Activated CD8-positive, alpha-beta T cell treated with anti-CD3 and anti-CD28 coated beads for 36 hours (primary cell): Measurements from ENCODE around the gene PARD6B. TPM values are rescaled to one million over a fixed set of nuclear protein-coding genes. Genes with fewer than 3 reads are reported as not detected.
"Not testable (repeated sequence)": the region's sequence is repeated elsewhere in the genome, so short reads cannot be mapped to it uniquely, and the experiment has no call there.

Source experiments
- ATAC-seq: fragments of 200-7000 bp; cut with Tn5 transposase; one replicate; pipeline ENCODE4 v1.10.0; 2021; ENCODE audit warnings: mild to moderate bottlenecking, moderate library complexity
- CTCF ChIA-PET: fragments of 350-600 bp; sonication (Branson Sonifier 250); formaldehyde crosslinking; loops from one replicate; lab custom pipeline; 2021; ENCODE audit warnings: antibody characterized with exemption; lab: Charles Lee
- POLR2A ChIA-PET: fragments of 350-600 bp; sonication (Branson Sonifier 250); formaldehyde crosslinking; loops from one replicate; lab custom pipeline; 2021; ENCODE audit warnings: antibody characterized with exemption; lab: Charles Lee
- DNase-seq: peaks from one replicate; pipeline ENCODE4 v3.0.0-alpha.2; 2020
- H3K27ac Mint-ChIP-seq: one replicate; pipeline ENCODE4 v1.8.0; 2021; ENCODE audit warnings: mild to moderate bottlenecking, mixed read lengths
- H3K27me3 Mint-ChIP-seq: one replicate; pipeline ENCODE4 v1.8.0; 2021; ENCODE audit warnings: mixed read lengths
- H3K36me3 Mint-ChIP-seq: one replicate; pipeline ENCODE4 v1.8.0; 2021; ENCODE audit warnings: low read depth, mixed read lengths
- H3K4me1 Mint-ChIP-seq: one replicate; pipeline ENCODE4 v1.8.0; 2021; ENCODE audit warnings: low read depth, mixed read lengths
- H3K4me3 Mint-ChIP-seq: one replicate; pipeline ENCODE4 v1.8.0; 2021; ENCODE audit warnings: mild to moderate bottlenecking, moderate library complexity, mixed read lengths
- H3K9me3 Mint-ChIP-seq: one replicate; pipeline ENCODE4 v1.8.0; 2021; ENCODE audit warnings: mixed read lengths
- intact Hi-C: fragments of 100-400 bp; cut with micrococcal nuclease; formaldehyde crosslinking; loops from one replicate; pipeline ENCODE4 v1.10.0; 2022
- total RNA-seq, 2 experiments: library from RNA; stranded (reverse); gene quantifications; one replicate each; pipeline ENCODE4 v1.2.3, GENCODE V29; 2021
- TF ChIP-seq, protein P1 (sequence below): fragments of 200-600 bp; IDR thresholded peaks from one replicate; pipeline ENCODE4 v1.8.0; 2022; ENCODE audit warnings: antibody characterized with exemption, mild to moderate bottlenecking

Gene PARD6B
- total RNA-seq, 2 experiments from 2014 or later, result 4.7 to 6.6 TPM

DNA sequence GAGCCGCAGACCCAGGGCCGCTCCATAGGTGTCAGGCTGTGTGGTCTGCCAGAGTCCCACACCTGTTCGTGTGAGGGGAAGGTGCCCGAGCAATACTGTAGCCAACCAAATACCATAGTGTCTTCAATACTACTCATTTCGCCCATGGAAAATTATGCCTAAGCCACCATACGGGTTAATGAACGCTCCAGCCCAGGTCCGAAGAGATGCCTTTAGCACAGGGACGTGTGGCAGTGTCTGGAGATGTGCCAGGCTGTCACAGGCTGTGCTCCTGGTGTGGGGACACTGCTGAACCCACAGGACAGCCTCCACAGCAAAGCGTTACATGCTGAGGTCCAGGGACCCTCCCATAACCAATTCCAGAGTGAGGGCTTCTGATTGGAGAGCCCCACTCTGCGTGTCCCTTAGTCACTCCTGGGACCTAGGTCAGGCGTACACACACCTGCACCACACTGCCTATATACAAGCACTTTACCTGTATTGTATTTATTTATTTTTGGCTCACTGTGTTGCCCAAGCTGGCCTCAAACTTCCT, 38.2 kb downstream of the PARD6B start:
- H3K27me3 Mint-ChIP-seq, intact Hi-C loops, H3K36me3 Mint-ChIP-seq, ATAC-seq, H3K4me1 Mint-ChIP-seq, H3K27ac Mint-ChIP-seq, H3K9me3 Mint-ChIP-seq, DNase-seq, H3K4me3 Mint-ChIP-seq: not testable (repeated sequence)
- ChIA-PET CTCF (interaction anchor here (0.6 kb wide), 1 partner anchor 326 kb away, joined by 3 read pairs; no protein-coding TSS in a partner anchor), POLR2A (interaction anchor here (0.9 kb wide), 1 partner anchor 20 kb away, joined by 3 read pairs; no protein-coding TSS in a partner anchor)

DNA sequence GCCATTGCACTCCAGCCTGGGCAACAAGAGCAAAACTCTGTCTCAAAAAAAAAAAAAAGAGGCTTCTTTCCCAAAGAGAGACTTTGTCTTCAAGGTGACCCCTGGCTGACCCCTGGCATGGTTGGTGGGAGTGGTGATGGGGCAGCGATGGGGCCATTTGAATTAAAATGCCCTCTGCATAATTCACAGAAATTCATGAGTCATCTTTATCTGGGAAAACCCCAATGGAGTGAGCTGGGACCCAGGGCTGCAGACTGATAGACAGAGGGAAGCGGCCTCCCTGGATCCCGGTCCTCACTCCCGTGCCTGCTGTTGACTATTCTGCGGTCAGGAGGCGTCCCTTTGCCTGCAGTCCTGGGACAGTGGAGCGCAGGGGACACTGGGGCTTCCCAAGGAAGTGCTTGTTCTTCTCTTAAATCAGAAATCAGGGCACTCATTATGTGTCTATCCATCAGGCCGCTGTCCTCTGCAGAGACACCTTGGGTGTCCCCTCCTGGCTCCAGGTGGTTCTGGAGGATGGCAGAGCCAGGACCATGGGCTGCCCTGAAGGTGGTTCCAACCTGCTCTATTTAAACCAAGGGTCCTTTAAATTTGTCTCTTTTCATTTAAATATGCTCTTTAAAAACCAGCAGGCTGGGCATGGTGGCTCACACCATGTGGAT, 40.2 kb downstream of the PARD6B start:
- H3K27ac Mint-ChIP-seq, result not testable (repeated sequence)

DNA sequence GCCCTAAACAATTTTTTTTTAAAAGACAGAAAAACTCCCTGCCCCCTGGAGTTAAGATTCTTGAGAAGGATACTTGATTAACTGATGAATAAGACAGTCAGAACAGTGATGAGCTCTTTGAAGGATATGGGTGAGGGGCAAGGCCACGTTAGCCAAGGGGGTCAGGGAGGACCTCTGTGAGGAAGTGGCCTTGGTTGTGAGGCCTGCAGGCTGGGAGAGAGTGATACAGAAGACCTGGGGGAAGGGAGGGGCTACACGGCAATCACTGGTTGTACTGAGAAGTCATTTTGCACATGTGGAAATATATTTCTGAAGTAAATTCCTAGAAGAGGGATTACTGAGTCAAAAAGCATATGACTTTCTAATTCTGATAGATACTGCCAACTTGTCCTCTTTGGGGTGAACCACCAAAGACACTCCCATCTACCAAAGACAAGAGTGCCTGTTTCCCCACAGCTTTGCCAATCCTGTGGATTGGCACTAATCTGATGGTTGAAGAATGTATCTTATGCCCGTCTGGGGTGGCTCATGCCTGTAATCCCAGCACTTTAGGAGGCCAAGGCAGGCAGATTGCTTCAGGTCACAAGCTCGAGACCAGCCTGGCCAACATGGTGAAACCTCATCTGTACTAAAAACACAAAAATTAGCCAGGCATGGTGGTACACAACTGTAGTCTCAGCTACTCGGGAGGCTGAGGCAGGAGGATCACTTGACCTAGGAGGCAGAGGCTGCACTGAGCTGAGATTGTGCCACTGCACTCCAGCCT, 41.2 kb downstream of the PARD6B start:
- Mint-ChIP-seq H3K4me1 (peaks cover 7% of the 10 kb centered on the region), H3K27ac (peak overlapping the region; percentile 17), H3K27me3 (no peaks in the 10 kb centered on the region), H3K36me3 (no peaks in the 10 kb centered on the region), H3K9me3 (no peaks in the 10 kb centered on the region), H3K4me3 (no peak overlapping the region)
- no peak for DNase-seq
- POLR2A ChIA-PET, result interaction anchor here (1.0 kb wide), 1 partner anchor 17 kb away, joined by 3 read pairs; no protein-coding TSS in a partner anchor
- CTCF ChIA-PET, result interaction anchor here (0.6 to 2.2 kb wide), 6 partner anchors 19 to 215 kb away, joined by 3 to 6 read pairs (median 4); no protein-coding TSS in a partner anchor
- TF ChIP-seq, protein P1, sequence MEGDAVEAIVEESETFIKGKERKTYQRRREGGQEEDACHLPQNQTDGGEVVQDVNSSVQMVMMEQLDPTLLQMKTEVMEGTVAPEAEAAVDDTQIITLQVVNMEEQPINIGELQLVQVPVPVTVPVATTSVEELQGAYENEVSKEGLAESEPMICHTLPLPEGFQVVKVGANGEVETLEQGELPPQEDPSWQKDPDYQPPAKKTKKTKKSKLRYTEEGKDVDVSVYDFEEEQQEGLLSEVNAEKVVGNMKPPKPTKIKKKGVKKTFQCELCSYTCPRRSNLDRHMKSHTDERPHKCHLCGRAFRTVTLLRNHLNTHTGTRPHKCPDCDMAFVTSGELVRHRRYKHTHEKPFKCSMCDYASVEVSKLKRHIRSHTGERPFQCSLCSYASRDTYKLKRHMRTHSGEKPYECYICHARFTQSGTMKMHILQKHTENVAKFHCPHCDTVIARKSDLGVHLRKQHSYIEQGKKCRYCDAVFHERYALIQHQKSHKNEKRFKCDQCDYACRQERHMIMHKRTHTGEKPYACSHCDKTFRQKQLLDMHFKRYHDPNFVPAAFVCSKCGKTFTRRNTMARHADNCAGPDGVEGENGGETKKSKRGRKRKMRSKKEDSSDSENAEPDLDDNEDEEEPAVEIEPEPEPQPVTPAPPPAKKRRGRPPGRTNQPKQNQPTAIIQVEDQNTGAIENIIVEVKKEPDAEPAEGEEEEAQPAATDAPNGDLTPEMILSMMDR, result no peak
- ATAC-seq, result no peak
- intact Hi-C loops, result no loop called here

More for the DNA sequence above, 40.2 kb downstream of the PARD6B start:
- H3K4me1 Mint-ChIP-seq, H3K4me3 Mint-ChIP-seq, H3K27me3 Mint-ChIP-seq, H3K36me3 Mint-ChIP-seq, CTCF ChIA-PET, H3K9me3 Mint-ChIP-seq, intact Hi-C loops, POLR2A ChIA-PET: not testable (repeated sequence)
- ATAC-seq, result peak; percentile 49
- peak; percentile 13 for DNase-seq

DNA sequence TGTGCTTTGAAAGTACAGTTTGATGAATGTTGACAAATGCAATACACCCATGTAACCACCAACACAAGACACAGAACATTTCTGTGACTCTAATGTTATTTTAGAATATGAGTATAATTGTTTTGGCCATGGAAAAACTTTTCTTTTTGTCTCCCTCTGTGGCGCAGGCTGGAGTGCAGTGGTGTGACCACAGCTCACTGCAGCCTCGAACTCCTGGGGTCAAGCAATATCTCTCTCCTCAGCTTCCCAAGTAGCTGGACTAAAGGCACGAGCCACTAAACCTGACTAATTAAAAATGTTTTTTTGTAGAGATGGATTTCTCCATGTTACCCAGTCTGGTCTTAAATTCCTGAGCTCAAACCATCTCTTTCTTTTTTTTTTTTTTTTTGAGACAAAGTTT, 43.1 kb downstream of the PARD6B start:
- intact Hi-C loops, result no loop called here
- CTCF ChIA-PET, result interaction anchor here (2.2 kb wide), 1 partner anchor 17 kb away, joined by 6 read pairs; no protein-coding TSS in a partner anchor
- POLR2A ChIA-PET, result no interaction called here

DNA sequence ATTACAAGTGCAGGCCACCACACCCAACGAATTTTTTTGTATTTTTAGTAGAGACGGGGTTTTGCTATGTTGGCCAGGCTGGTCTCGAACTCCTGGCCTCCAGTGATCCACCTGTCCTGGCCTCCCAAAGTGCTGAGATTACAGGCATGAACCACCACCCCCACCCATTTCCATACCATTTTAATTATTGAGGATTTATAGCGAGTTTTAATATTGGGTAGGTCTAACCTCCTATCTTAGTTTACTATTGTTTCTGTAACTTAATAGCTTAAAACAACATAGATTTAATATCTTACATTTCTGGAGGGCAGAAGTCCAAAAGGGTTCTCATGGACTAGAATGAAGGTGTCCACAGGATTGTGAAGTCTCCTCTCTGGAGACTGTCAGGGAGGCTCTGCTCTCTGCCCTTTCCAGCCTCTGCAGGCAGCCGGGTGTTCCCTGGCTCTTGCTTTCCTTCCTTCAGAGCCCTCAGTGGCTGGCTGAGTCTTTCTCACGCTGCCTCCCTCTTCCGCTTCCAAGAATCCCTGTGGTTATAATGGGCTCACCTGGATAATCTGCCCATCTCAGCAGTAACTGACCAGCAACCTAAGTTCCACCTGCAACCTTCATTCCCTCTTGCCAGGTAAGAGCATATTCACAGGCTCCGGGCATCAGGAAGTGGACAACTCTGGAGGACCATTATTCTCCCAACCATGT, 44.9 kb downstream of the PARD6B start:
- Mint-ChIP-seq H3K9me3 (no peaks in the 10 kb centered on the region), H3K36me3 (no peaks in the 10 kb centered on the region)
- TF ChIP-seq, protein P1, result no peak

More for the DNA sequence above, 43.1 kb downstream of the PARD6B start:
- no peaks in the 10 kb centered on the region for H3K27me3 Mint-ChIP-seq
- ATAC-seq, result no peak
- H3K4me1 Mint-ChIP-seq, result peaks cover 7% of the 10 kb centered on the region
- TF ChIP-seq, protein P1, result no peak
- no peaks in the 10 kb centered on the region for H3K9me3 Mint-ChIP-seq
- no peak overlapping the region for H3K27ac Mint-ChIP-seq
- no peaks in the 10 kb centered on the region for H3K36me3 Mint-ChIP-seq
- H3K4me3 Mint-ChIP-seq, result no peak overlapping the region
- no peak for DNase-seq

More for the DNA sequence above, 44.9 kb downstream of the PARD6B start:
- DNase-seq (no peak), ATAC-seq (no peak)
- Mint-ChIP-seq H3K4me1 (peaks cover 6% of the 10 kb centered on the region), H3K4me3 (no peak overlapping the region), H3K27ac (no peak overlapping the region), H3K27me3 (no peaks in the 10 kb centered on the region)
- intact Hi-C loops, result no loop called here
- CTCF ChIA-PET, result interaction anchor here (1.3 kb wide), 2 partner anchors 15 to 27 kb away, joined by 3 to 4 read pairs; no protein-coding TSS in a partner anchor
- POLR2A ChIA-PET, result no interaction called here
